ENCODE results near the gene CHST7.
A peak's percentile ranks its signal among the peaks of the same experiment; 100 is the strongest.

Gene CHST7

DNA sequence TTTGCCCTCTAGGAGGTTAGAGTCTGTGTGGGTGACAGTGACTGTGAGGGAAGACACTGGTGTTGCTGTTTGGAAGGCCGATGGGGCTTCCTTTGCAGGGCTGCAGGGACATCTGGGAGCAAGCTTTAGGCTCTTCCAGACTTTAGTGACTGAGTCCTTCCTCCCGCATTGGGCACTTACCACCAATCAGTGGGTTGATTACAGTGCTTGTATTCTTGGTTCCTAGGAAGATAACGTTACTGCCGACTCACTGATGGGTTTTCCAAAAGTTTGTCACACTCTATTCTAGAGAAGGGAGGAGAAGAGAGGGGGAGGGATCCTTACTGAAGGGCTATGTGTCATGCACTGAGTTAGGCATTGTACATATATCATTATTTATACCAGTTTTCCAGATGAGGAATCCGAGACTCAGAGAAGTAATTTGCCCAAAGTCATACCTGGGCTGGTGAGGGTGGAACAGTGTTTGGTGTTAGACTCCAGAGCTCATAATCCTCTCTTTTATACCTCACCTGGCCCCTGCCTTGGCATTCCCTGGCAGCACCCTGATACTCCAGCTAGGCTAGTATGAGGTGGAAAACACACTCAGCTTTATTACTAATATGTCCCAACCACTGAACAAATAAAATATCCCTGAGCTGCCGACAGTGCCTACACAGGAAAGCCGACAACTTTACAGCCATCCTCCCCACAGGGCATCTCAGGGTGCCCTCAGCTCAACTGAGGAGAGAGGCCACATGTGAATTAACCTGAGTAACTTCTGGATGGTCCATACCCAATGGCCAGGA lies 3.8 kb downstream of the CHST7 start:
- Histone ChIP-seq H3K4me2 (ENCODE audit: low read length) (no peak overlapping the region), H4K91ac (ENCODE audit: low read depth, low read length) (no peak overlapping the region), H3K14ac (ENCODE audit: low read length) (no peak overlapping the region), H3K4ac (ENCODE audit: low read depth, low read length) (no peak overlapping the region), H4K12ac (ENCODE audit: low read depth, low read length) (no peak overlapping the region), H2AFZ (ENCODE audit: insufficient read depth, low read length, poor library complexity) (no peak overlapping the region), H2AK5ac (ENCODE audit: low read length) (no peak overlapping the region), H3K27me3 (ENCODE audit: insufficient read depth, low read length) (no peaks in the 10 kb centered on the region), H3K18ac (ENCODE audit: low read length) (no peak overlapping the region), H3K4me1 (ENCODE audit: control insufficient read depth in 1 of 2, insufficient read depth in 2 of 2, low read length in 2 of 2) (peaks cover 11 to 14% of the 10 kb centered on the region in 2 experiments), H2BK5ac (ENCODE audit: low read depth, low read length, poor library complexity) (no peak overlapping the region), H3K27ac (ENCODE audit: low read depth, low read length) (no peak overlapping the region), H3K23ac (ENCODE audit: low read length) (no peak overlapping the region), H2BK120ac (ENCODE audit: insufficient read depth, low read length, poor library complexity) (no peak overlapping the region), H4K8ac (ENCODE audit: low read depth, low read length) (no peak overlapping the region), H2BK12ac (ENCODE audit: low read length) (no peak overlapping the region), H3K4me3 (ENCODE audit: low read depth, low read length) (no peak overlapping the region), H3K9ac (ENCODE audit: low read length) (no peak overlapping the region), H3K79me1 (ENCODE audit: low read length) (no peaks in the 10 kb centered on the region), H3K9me3 (ENCODE audit: insufficient read depth, low read depth, low read length) (no peaks in the 10 kb centered on the region), H3K36me3 (ENCODE audit: control insufficient read depth in 1 of 2, insufficient read depth in 2 of 2, low read length in 2 of 2) (no peaks in the 10 kb centered on the region), H3K79me2 (ENCODE audit: control insufficient read depth, insufficient read depth, low read length, poor library complexity) (peaks cover 2% of the 10 kb centered on the region)
- WGBS (ENCODE audit: extremely low coverage, insufficient coverage, insufficient read length), result no CpG with 5 or more reads among the region's 7 CpGs
- DNase-seq, result no peak

DNA sequence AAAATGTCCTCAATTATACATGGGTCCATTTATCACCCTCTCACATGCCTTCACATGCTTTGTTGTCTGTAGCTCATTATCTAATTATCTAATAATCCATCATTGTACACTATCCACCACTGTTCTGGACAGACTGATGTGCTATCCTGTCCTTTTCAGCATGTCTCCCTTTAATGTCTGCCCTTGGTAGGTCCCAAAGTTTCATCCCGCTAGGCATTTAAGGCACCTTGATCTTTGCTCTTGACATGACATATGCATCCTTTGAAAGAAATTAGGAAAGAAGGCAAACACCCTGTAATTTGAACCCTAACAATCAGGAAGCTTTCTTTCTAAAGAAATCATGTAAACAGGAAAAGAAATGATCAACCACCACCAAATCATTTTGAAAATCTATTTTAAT lies 5.7 kb downstream of the CHST7 start:
- Histone ChIP-seq H3K9me3 (ENCODE audit: insufficient read depth, low read depth, low read length) (no peaks in the 10 kb centered on the region), H3K4me2 (ENCODE audit: low read length) (no peak overlapping the region), H4K91ac (ENCODE audit: low read depth, low read length) (no peak overlapping the region), H2AK5ac (ENCODE audit: low read length) (no peak overlapping the region), H3K79me1 (ENCODE audit: low read length) (no peaks in the 10 kb centered on the region), H3K14ac (ENCODE audit: low read length) (no peak overlapping the region), H3K79me2 (ENCODE audit: control insufficient read depth, insufficient read depth, low read length, poor library complexity) (peaks cover 2% of the 10 kb centered on the region), H2BK12ac (ENCODE audit: low read length) (no peak overlapping the region), H3K27ac (ENCODE audit: low read depth, low read length) (no peak overlapping the region), H3K27me3 (ENCODE audit: insufficient read depth, low read length) (no peaks in the 10 kb centered on the region), H3K4ac (ENCODE audit: low read depth, low read length) (no peak overlapping the region), H3K4me1 (ENCODE audit: control insufficient read depth in 1 of 2, insufficient read depth in 2 of 2, low read length in 2 of 2) (peaks cover 11 to 13% of the 10 kb centered on the region in 2 experiments), H2AFZ (ENCODE audit: insufficient read depth, low read length, poor library complexity) (no peak overlapping the region), H4K8ac (ENCODE audit: low read depth, low read length) (no peak overlapping the region), H3K23ac (ENCODE audit: low read length) (no peak overlapping the region), H3K9ac (ENCODE audit: low read length) (no peak overlapping the region), H3K4me3 (ENCODE audit: low read depth, low read length) (no peak overlapping the region), H4K12ac (ENCODE audit: low read depth, low read length) (no peak overlapping the region), H2BK120ac (ENCODE audit: insufficient read depth, low read length, poor library complexity) (no peak overlapping the region), H2BK5ac (ENCODE audit: low read depth, low read length, poor library complexity) (no peak overlapping the region), H3K18ac (ENCODE audit: low read length) (no peak overlapping the region), H3K36me3 (ENCODE audit: control insufficient read depth in 1 of 2, insufficient read depth in 2 of 2, low read length in 2 of 2) (no peaks in the 10 kb centered on the region)
- DNase-seq, result no peak
- no CpG with 5 or more reads among the region's 1 CpG for WGBS (ENCODE audit: extremely low coverage, insufficient coverage, insufficient read length)

DNA sequence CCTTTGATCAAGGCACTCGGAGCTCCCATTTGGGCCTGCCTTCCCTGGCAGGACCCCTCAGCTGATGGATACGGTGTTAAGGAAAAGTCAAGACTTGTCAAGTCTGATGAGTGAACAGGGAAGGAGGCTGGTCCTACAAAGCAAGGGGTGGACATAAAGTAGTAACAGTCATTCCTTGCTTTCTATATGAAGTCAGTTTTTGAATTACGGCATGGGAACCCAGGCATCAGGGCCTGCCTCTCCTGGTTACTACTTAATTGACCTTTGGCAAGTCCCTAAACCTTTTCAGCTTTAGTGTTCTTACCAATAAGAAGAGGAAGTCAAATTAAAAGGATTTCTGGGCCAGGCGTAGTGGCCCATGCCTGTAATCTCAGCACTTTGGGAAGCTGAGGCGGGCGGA lies 7.0 kb downstream of the CHST7 start:
- H3K27me3 ChIP-seq (ENCODE audit: insufficient read depth, low read length), result no peaks in the 10 kb centered on the region
- H3K14ac ChIP-seq (ENCODE audit: low read length), result no peak overlapping the region
- WGBS (ENCODE audit: extremely low coverage, insufficient coverage, insufficient read length), result no CpG with 5 or more reads among the region's 6 CpGs
- H3K9me3 ChIP-seq (ENCODE audit: insufficient read depth, low read depth, low read length), result no peaks in the 10 kb centered on the region
- no peak overlapping the region for H3K4me2 ChIP-seq (ENCODE audit: low read length)
- no peak overlapping the region for H2AFZ ChIP-seq (ENCODE audit: insufficient read depth, low read length, poor library complexity)
- H3K18ac ChIP-seq (ENCODE audit: low read length), result no peak overlapping the region
- H3K4me1 ChIP-seq (ENCODE audit: control insufficient read depth in 1 of 2, insufficient read depth in 2 of 2, low read length in 2 of 2), result peaks cover 0 to 4% of the 10 kb centered on the region in 2 experiments
- H2BK5ac ChIP-seq (ENCODE audit: low read depth, low read length, poor library complexity), result no peak overlapping the region
- H2AK5ac ChIP-seq (ENCODE audit: low read length), result no peak overlapping the region
- no peak overlapping the region for H4K8ac ChIP-seq (ENCODE audit: low read depth, low read length)
- no peak overlapping the region for H3K4me3 ChIP-seq (ENCODE audit: low read depth, low read length)
- H4K12ac ChIP-seq (ENCODE audit: low read depth, low read length), result no peak overlapping the region
- DNase-seq, result no peak
- no peak overlapping the region for H2BK120ac ChIP-seq (ENCODE audit: insufficient read depth, low read length, poor library complexity)
- no peaks in the 10 kb centered on the region for H3K79me2 ChIP-seq (ENCODE audit: control insufficient read depth, insufficient read depth, low read length, poor library complexity)
- no peaks in the 10 kb centered on the region for H3K36me3 ChIP-seq (ENCODE audit: control insufficient read depth in 1 of 2, insufficient read depth in 2 of 2, low read length in 2 of 2)
- H4K91ac ChIP-seq (ENCODE audit: low read depth, low read length), result no peak overlapping the region
- no peak overlapping the region for H3K27ac ChIP-seq (ENCODE audit: low read depth, low read length)
- H3K4ac ChIP-seq (ENCODE audit: low read depth, low read length), result no peak overlapping the region
- no peak overlapping the region for H3K23ac ChIP-seq (ENCODE audit: low read length)
- H3K79me1 ChIP-seq (ENCODE audit: low read length), result no peaks in the 10 kb centered on the region
- H2BK12ac ChIP-seq (ENCODE audit: low read length), result no peak overlapping the region
- H3K9ac ChIP-seq (ENCODE audit: low read length), result no peak overlapping the region

DNA sequence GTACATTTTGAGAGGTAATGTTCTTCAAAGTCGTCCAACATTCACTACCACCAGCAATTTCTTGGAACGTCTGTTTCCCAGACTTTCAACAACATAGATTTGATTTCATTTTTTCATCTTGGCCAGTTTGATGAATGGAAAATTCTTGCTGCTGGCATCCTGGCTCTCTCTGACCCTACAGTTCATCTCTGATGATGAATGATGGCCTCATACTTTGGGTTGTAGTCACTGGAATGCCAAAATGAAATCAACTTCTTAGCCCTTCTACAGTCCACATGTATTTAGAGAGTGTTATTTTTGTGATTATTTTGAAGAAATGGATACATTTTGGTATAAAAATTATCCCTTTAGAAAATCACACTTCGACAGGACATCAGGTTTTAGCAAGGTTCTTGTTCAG lies 8.8 kb downstream of the CHST7 start:
- Histone ChIP-seq H3K4me3 (ENCODE audit: low read depth, low read length) (no peak overlapping the region), H4K8ac (ENCODE audit: low read depth, low read length) (no peak overlapping the region), H3K18ac (ENCODE audit: low read length) (no peak overlapping the region), H4K12ac (ENCODE audit: low read depth, low read length) (no peak overlapping the region), H3K4ac (ENCODE audit: low read depth, low read length) (no peak overlapping the region), H3K79me2 (ENCODE audit: control insufficient read depth, insufficient read depth, low read length, poor library complexity) (no peaks in the 10 kb centered on the region), H3K9ac (ENCODE audit: low read length) (no peak overlapping the region), H4K91ac (ENCODE audit: low read depth, low read length) (no peak overlapping the region), H2AK5ac (ENCODE audit: low read length) (no peak overlapping the region), H3K4me1 (ENCODE audit: control insufficient read depth in 1 of 2, insufficient read depth in 2 of 2, low read length in 2 of 2) (no peaks in the 10 kb centered on the region), H2BK120ac (ENCODE audit: insufficient read depth, low read length, poor library complexity) (no peak overlapping the region), H3K27me3 (ENCODE audit: insufficient read depth, low read length) (no peaks in the 10 kb centered on the region), H3K36me3 (ENCODE audit: control insufficient read depth in 1 of 2, insufficient read depth in 2 of 2, low read length in 2 of 2) (no peaks in the 10 kb centered on the region), H2BK12ac (ENCODE audit: low read length) (no peak overlapping the region), H3K23ac (ENCODE audit: low read length) (no peak overlapping the region), H3K4me2 (ENCODE audit: low read length) (no peak overlapping the region), H3K9me3 (ENCODE audit: insufficient read depth, low read depth, low read length) (no peaks in the 10 kb centered on the region), H3K27ac (ENCODE audit: low read depth, low read length) (no peak overlapping the region), H2AFZ (ENCODE audit: insufficient read depth, low read length, poor library complexity) (no peak overlapping the region), H2BK5ac (ENCODE audit: low read depth, low read length, poor library complexity) (no peak overlapping the region), H3K14ac (ENCODE audit: low read length) (no peak overlapping the region), H3K79me1 (ENCODE audit: low read length) (no peaks in the 10 kb centered on the region)
- DNase-seq, result peak in 1 of 2 donors; percentile 25
- WGBS (ENCODE audit: extremely low coverage, insufficient coverage, insufficient read length), result no CpG with 5 or more reads among the region's 3 CpGs

Data from trophoblast cell (in vitro differentiated cells and primary cell).